GM18507 (cell line): ENCODE measurements around the gene NQO1.

Experiments used
- DNase-seq: peaks from one replicate; pipeline ENCODE4 v3.0.0; 2011; ENCODE audit warnings: low read depth; ENCODE audit not compliant: insufficient read length; ENCODE audit errors: extremely low spot score
- FAIRE-seq: peaks from 2 replicates; lab custom pipeline; 2011; peaks lifted over from hg19 to GRCh38; lab: Jason Lieb, UNC

Gene NQO1

GRCh38 chr16:69711115-69711740 is 15.1 kb downstream of the NQO1 start:
- no peak for DNase-seq

GRCh38 chr16:69709456-69710084 is 16.8 kb downstream of the NQO1 start:
- DNase-seq (peak; percentile 46), FAIRE-seq (peak; percentile 51)

More at GRCh38 chr16:69711115-69711740, 15.1 kb downstream of the NQO1 start:
- no peak for FAIRE-seq

- FAIRE-seq, result no peak
- no peak for DNase-seq
Measured at GRCh38 chr16:69707920-69708683, 18.3 kb downstream of the NQO1 start.

- FAIRE-seq, result no peak
- no peak for DNase-seq
Measured at GRCh38 chr16:69706975-69707340, 19.4 kb downstream of the NQO1 start.

GRCh38 chr16:69706256-69706974 is 19.9 kb downstream of the NQO1 start:
- no peak for FAIRE-seq

GRCh38 chr16:69703638-69704037 is 22.7 kb downstream of the NQO1 start:
- no peak for DNase-seq
- FAIRE-seq, result no peak

More at GRCh38 chr16:69706256-69706974, 19.9 kb downstream of the NQO1 start:
- no peak for DNase-seq

- no peak for FAIRE-seq
- no peak for DNase-seq
Measured at GRCh38 chr16:69701866-69702265, 24.5 kb downstream of the NQO1 start.

- FAIRE-seq (no peak), DNase-seq (no peak)
Measured at GRCh38 chr16:69701452-69701851, 24.9 kb downstream of the NQO1 start.

- FAIRE-seq (no peak), DNase-seq (no peak)
Measured at GRCh38 chr16:69699915-69700314, 26.4 kb downstream of the NQO1 start.

- DNase-seq (no peak), FAIRE-seq (no peak)
Measured at GRCh38 chr16:69698404-69698803, 28.0 kb downstream of the NQO1 start.

- DNase-seq, result no peak
- no peak for FAIRE-seq
Measured at GRCh38 chr16:69693916-69694315, 32.4 kb downstream of the NQO1 start.

GRCh38 chr16:69691980-69692911 is 34.1 kb downstream of the NQO1 start:
- FAIRE-seq (no peak), DNase-seq (no peak)

- FAIRE-seq (no peak), DNase-seq (no peak)
Measured at GRCh38 chr16:69688589-69688988, 37.8 kb downstream of the NQO1 start.

GRCh38 chr16:69680358-69680757 is 46.0 kb downstream of the NQO1 start:
- FAIRE-seq (no peak), DNase-seq (no peak)

GRCh38 chr16:69672998-69673713 is 53.2 kb downstream of the NQO1 start:
- DNase-seq (no peak), FAIRE-seq (no peak)

- FAIRE-seq (no peak), DNase-seq (no peak)
Measured at GRCh38 chr16:69672315-69672997, 53.9 kb downstream of the NQO1 start.

- DNase-seq (no peak), FAIRE-seq (no peak)
Measured at GRCh38 chr16:69669577-69669976, 56.8 kb downstream of the NQO1 start.

- no peak for FAIRE-seq
Measured at GRCh38 chr16:69663846-69664245, 62.5 kb downstream of the NQO1 start.

More at GRCh38 chr16:69663846-69664245, 62.5 kb downstream of the NQO1 start:
- no peak for DNase-seq
